ENCODE data around the gene MYLK. TPM values are rescaled to one million over a fixed set of nuclear protein-coding genes. Genes with fewer than 3 reads are reported as not detected.

Gene MYLK
- total and polyA plus RNA-seq, 11 donors, result 3.2 to 20.7 (median 12.4) TPM

DNA sequence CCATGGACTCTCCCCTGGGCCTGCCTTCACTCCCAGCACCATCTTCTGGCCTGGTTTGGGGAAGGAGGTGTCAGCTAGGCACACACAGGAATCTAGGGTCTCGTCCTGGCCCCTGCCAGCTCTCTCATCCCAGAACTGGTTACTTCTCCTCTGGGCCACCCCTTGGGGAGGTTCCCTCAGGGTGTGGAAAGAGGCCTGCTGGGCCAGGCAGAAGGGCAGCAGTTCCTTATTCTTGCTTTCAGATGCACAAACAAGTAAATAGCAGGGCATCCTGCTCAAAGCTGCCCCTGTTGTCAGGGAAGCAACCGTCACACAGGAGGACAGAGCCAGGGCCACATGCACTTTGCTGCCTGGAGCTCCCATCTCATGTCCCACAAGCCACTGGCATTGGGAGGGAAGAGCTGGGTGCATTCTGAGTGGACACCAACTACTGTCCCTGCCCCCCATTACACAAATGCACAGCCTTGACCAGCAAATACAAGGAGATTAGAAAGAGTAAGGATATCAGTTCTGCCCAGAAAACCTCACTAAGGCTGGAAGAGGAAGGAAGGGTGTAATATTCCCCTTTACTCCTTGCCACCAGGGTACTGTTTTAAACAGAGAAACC is 190.4 kb downstream of the MYLK start:
- TF ChIP-seq CTCF (IDR thresholded peaks at IDR 0.05), result no peak
- TF ChIP-seq POLR2A (IDR thresholded peaks at IDR 0.05), result no peak
- Histone ChIP-seq H3K9me3 (no peaks in the 10 kb centered on the region), H3K36me3 (peaks cover 0 to 4% (median 0%) of the 10 kb centered on the region in 9 donors), H3K27ac (peak overlapping the region; percentile 39 to 90 (median 68)), H3K27me3 (no peaks in the 10 kb centered on the region), H3K4me3 (no peak overlapping the region), H3K4me1 (peaks cover 4 to 70% (median 45%) of the 10 kb centered on the region in 12 donors)
- WGBS, 4 donors, result 78 to 100% (median 86%) methylated on average over 1 to 2 of the region's 2 CpGs
- ATAC-seq (no peak), DNase-seq (no peak)
- intact Hi-C loops (cut with DNase I), result loop anchor here in 1 of 10 donors (2.0 kb wide), 1 partner anchor 33 kb away; no protein-coding TSS in a partner anchor

DNA sequence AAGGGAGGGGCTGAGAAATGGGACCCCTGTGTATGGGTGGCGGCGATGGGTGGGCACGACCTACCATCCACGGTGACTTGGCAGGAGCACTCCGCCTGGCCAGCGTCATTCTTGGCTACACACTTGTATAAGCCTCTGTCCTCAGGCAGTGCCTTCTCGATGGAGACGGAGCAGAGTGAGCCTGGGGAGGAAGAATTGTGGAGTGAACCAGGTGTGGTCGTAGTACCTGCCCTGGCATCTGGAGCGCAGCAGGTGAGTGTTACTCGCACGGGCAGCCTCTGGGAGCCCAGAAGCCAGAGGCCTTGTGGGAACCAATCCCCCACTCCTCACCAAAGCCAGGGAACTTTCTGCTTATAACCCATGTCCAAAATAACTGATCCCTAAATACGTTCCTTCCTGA is 191.5 kb downstream of the MYLK start:
- no peak for ATAC-seq
- TF ChIP-seq POLR2A (IDR thresholded peaks at IDR 0.05) (no peak), CTCF (IDR thresholded peaks at IDR 0.05) (no peak)
- Histone ChIP-seq H3K36me3 (peaks cover 0 to 4% (median 0%) of the 10 kb centered on the region in 9 donors), H3K4me1 (peaks cover 4 to 77% (median 45%) of the 10 kb centered on the region in 12 donors), H3K4me3 (no peak overlapping the region), H3K27me3 (no peaks in the 10 kb centered on the region), H3K9me3 (no peaks in the 10 kb centered on the region), H3K27ac (peak overlapping the region in 11 of 12 donors; percentile 23 to 90 (median 65))
- 84 to 91% (median 89%) methylated on average over 11 to 13 of the region's 13 CpGs for WGBS, 4 donors
- DNase-seq, result no peak
- intact Hi-C loops (cut with DNase I), result no loop called here

- H3K36me3 ChIP-seq, result peaks cover 0 to 4% (median 0%) of the 10 kb centered on the region in 9 donors
- no peak for TF ChIP-seq POLR2A (IDR thresholded peaks at IDR 0.05)
- no peak for TF ChIP-seq CTCF (IDR thresholded peaks at IDR 0.05)
- peak in 1 of 4 donors; percentile 23 for ATAC-seq
Measured at GRCh38 chr3:123692041-123692440, 192.1 kb downstream of the MYLK start.

DNA sequence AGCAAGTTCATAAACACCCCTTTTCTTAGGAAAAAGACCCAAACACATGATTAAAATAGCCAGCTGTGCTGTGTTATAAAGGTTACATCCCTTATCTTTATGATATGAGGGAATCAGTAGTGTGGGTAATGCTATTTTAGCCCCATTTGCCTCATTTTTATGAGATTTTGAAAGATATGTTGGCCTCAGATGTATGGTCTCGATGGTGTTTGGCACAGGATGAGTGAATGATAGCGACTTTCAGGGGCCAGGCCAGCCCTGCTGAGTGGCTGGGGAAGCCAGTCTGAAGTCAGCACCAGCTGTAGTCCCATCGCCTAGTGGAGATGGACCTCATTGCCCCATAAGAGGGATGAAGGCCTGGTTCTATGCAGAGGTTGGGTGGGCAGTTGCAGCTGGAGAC is 194.3 kb downstream of the MYLK start:
- H3K4me3 ChIP-seq, result no peak overlapping the region
- H3K27me3 ChIP-seq, result no peaks in the 10 kb centered on the region
- H3K27ac ChIP-seq, result peak overlapping the region in 1 of 12 donors; percentile 90
- WGBS, 4 donors, result 90 to 97% (median 92%) methylated on average over 3 of the region's 3 CpGs
- ATAC-seq (no peak), DNase-seq (no peak)
- H3K36me3 ChIP-seq, result peaks cover 0 to 4% (median 0%) of the 10 kb centered on the region in 9 donors
- TF ChIP-seq CTCF (IDR thresholded peaks at IDR 0.05) (no peak), POLR2A (IDR thresholded peaks at IDR 0.05) (no peak)
- H3K9me3 ChIP-seq, result no peaks in the 10 kb centered on the region
- peaks cover 4 to 63% (median 30%) of the 10 kb centered on the region in 12 donors for H3K4me1 ChIP-seq
- intact Hi-C loops (cut with DNase I), result no loop called here

More at GRCh38 chr3:123692041-123692440, 192.1 kb downstream of the MYLK start:
- WGBS, 4 donors, result 46 to 70% (median 61%) methylated on average over 9 of the region's 9 CpGs
- Histone ChIP-seq H3K9me3 (no peaks in the 10 kb centered on the region), H3K27ac (peak overlapping the region in 11 of 12 donors; percentile 23 to 90 (median 65)), H3K4me1 (peaks cover 4 to 83% (median 45%) of the 10 kb centered on the region in 12 donors), H3K27me3 (no peaks in the 10 kb centered on the region), H3K4me3 (no peak overlapping the region)
- DNase-seq, result no peak
- intact Hi-C loops (cut with DNase I), result no loop called here
